Vagina (tissue), 2 donors: Measurements from ENCODE around the gene TMC5.

Source experiments
- CTCF ChIP-seq, 3 experiments: fragments of 450-650 bp in 2 of 3; fragments of 200-600 bp in 1 of 3; sonication (generic) in 1 of 3; IDR thresholded peaks; one replicate each; pipeline ENCODE4 v1.5.1; 2017 to 2019; ENCODE audit warnings: antibody characterized with exemption in 3 of 3, mild to moderate bottlenecking in 2 of 3, moderate library complexity in 2 of 3
- POLR2AphosphoS5 ChIP-seq, 2 donors: sonication (generic); formaldehyde crosslinking; IDR thresholded peaks; one replicate each; pipeline ENCODE4 v1.9.0; 2017; ENCODE audit warnings: antibody characterized with exemption in 2 of 2, mild to moderate bottlenecking in 2 of 2, low read depth in 1 of 2; ENCODE audit not compliant: insufficient read depth in 1 of 2

GRCh38 chr16:19523184-19523558 is 105.5 kb downstream of the TMC5 start:
- TF ChIP-seq CTCF (IDR thresholded peaks at IDR 0.05) (no peak), POLR2AphosphoS5 (IDR thresholded peaks at IDR 0.05; ENCODE audit: insufficient read depth in 1 of 2, low read depth in 1 of 2) (no peak)
